MM.1S (cell line): ENCODE measurements around the gene MRPL45.

Experiments used
- DNase-seq: peaks from one replicate; pipeline ENCODE4 v3.0.0-alpha.2; 2015
- H2AFZ ChIP-seq: fragments of 300-600 bp; sonication (generic); 2 replicates; pipeline ENCODE4 v1.6.0; 2016; ENCODE audit warnings: antibody characterized with exemption, low read length
- H3F3A ChIP-seq: fragments of 300-600 bp; sonication (generic); 2 replicates; pipeline ENCODE4 v1.6.1; 2016; ENCODE audit warnings: mild to moderate bottlenecking, antibody characterized with exemption, low read length, moderate library complexity, mixed read lengths; ENCODE audit not compliant: insufficient read depth
- H3K27ac ChIP-seq: fragments of 300-600 bp; sonication (generic); 2 replicates; pipeline ENCODE4 v1.5.1; 2016; ENCODE audit warnings: mild to moderate bottlenecking, low read length
- H3K27me3 ChIP-seq: fragments of 300-600 bp; sonication (generic); replicated peaks from 2 replicates; pipeline ENCODE4 v1.6.0; 2016; ENCODE audit warnings: low read length; ENCODE audit not compliant: insufficient read depth
- H3K36me3 ChIP-seq: fragments of 300-600 bp; sonication (generic); replicated peaks from 2 replicates; pipeline ENCODE4 v1.6.1; 2016; ENCODE audit warnings: mild to moderate bottlenecking, low read length, mixed read lengths; ENCODE audit not compliant: insufficient read depth
- H3K4me1 ChIP-seq: fragments of 300-600 bp; sonication (generic); 2 replicates; pipeline ENCODE4 v1.6.1; 2016; ENCODE audit warnings: low read length, mixed read lengths
- H3K4me2 ChIP-seq: fragments of 300-600 bp; sonication (generic); 2 replicates; pipeline ENCODE4 v1.6.0; 2016; ENCODE audit warnings: low read depth, low read length
- H3K4me3 ChIP-seq: fragments of 300-600 bp; sonication (generic); 2 replicates; pipeline ENCODE4 v1.5.1; 2016; ENCODE audit warnings: low read length, mixed read lengths
- H3K79me2 ChIP-seq: fragments of 300-600 bp; sonication (generic); 2 replicates; pipeline ENCODE4 v1.6.1; 2016; ENCODE audit warnings: mixed run types, low read length, mixed read lengths
- H3K9ac ChIP-seq: fragments of 300-600 bp; sonication (generic); 2 replicates; pipeline ENCODE4 v1.6.1; 2016; ENCODE audit warnings: low read length, mixed read lengths
- H3K9me2 ChIP-seq: fragments of 300-600 bp; sonication (generic); replicated peaks from 2 replicates; pipeline ENCODE4 v1.6.1; 2016; ENCODE audit warnings: mild to moderate bottlenecking, low read length, mixed read lengths; ENCODE audit not compliant: insufficient read depth
- H3K9me3 ChIP-seq: fragments of 300-600 bp; sonication (generic); replicated peaks from 2 replicates; pipeline ENCODE4 v1.6.1; 2016; ENCODE audit warnings: mild to moderate bottlenecking, low read length, mixed read lengths; ENCODE audit not compliant: insufficient read depth
- H4K20me1 ChIP-seq: fragments of 300-600 bp; sonication (generic); 2 replicates; pipeline ENCODE4 v1.6.1; 2016; ENCODE audit warnings: mild to moderate bottlenecking, low read length, moderate library complexity, mixed read lengths; ENCODE audit not compliant: insufficient read depth
- CTCF ChIP-seq: fragments of 300-600 bp; sonication (generic); IDR thresholded peaks from 2 replicates; pipeline ENCODE4 v1.5.1; 2016; ENCODE audit warnings: antibody characterized with exemption, low read length, mixed read lengths
- EZH2 ChIP-seq: fragments of 300-600 bp; sonication (generic); optimal IDR thresholded peaks from 2 replicates; pipeline ENCODE3; 2017; ENCODE audit warnings: low read depth, mild to moderate bottlenecking, antibody characterized with exemption, low read length, mixed read lengths
- EZH2phosphoT487 ChIP-seq: fragments of 300-600 bp; sonication (generic); IDR thresholded peaks from 2 replicates; pipeline ENCODE4 v1.6.1; 2018; ENCODE audit warnings: antibody characterized with exemption, low read length

Gene MRPL45

GRCh38 chr17:38344420-38344745, 47.4 kb downstream of the MRPL45 start:
- H3F3A ChIP-seq: no peaks in the 10 kb centered on the region
- H3K4me3 ChIP-seq: no peak overlapping the region
- TF ChIP-seq EZH2phosphoT487: no peak
- TF ChIP-seq EZH2: no peak
- TF ChIP-seq CTCF: no peak
- DNase-seq: no peak
- no peaks in the 10 kb centered on the region for H3K9me2 ChIP-seq
- H3K9ac ChIP-seq: no peak overlapping the region
- no peaks in the 10 kb centered on the region for H4K20me1 ChIP-seq
- no peaks in the 10 kb centered on the region for H3K4me1 ChIP-seq
- H3K9me3 ChIP-seq: no peaks in the 10 kb centered on the region
- H3K27ac ChIP-seq: no peak overlapping the region
- no peak overlapping the region for H3K4me2 ChIP-seq
- H2AFZ ChIP-seq: no peak overlapping the region
- no peaks in the 10 kb centered on the region for H3K36me3 ChIP-seq
- no peaks in the 10 kb centered on the region for H3K27me3 ChIP-seq
- no peaks in the 10 kb centered on the region for H3K79me2 ChIP-seq

DNA sequence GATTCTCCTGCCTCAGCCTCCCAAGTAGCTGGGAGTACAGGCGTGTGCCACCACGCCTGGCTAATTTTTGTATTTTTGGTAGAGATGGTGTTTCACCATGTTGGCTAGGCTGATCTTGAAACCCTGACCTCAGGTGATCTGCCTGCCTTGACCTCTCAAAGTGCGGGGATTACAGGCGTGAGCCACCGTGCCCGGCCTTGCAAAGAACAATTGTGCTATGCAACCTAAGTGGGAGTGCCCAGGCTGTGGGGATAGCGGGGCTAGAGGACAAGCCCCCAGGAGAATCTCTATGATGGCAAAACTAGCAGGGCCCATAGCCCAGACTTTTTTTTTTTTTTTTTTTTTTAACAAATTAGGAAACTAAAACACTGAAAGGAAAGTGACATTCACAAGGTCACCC, 48.8 kb downstream of the MRPL45 start:
- Histone ChIP-seq H3K4me2 (no peak overlapping the region), H3K9me2 (no peaks in the 10 kb centered on the region), H2AFZ (no peak overlapping the region), H4K20me1 (no peaks in the 10 kb centered on the region), H3F3A (no peaks in the 10 kb centered on the region), H3K4me1 (no peaks in the 10 kb centered on the region), H3K9me3 (no peaks in the 10 kb centered on the region), H3K27me3 (no peaks in the 10 kb centered on the region), H3K9ac (no peak overlapping the region), H3K27ac (no peak overlapping the region), H3K4me3 (no peak overlapping the region), H3K36me3 (no peaks in the 10 kb centered on the region), H3K79me2 (no peaks in the 10 kb centered on the region)
- DNase-seq: no peak
- TF ChIP-seq EZH2phosphoT487 (no peak), EZH2 (no peak), CTCF (no peak)

GRCh38 chr17:38349097-38349730, 52.2 kb downstream of the MRPL45 start:
- Histone ChIP-seq H3F3A (no peaks in the 10 kb centered on the region), H3K36me3 (no peaks in the 10 kb centered on the region), H3K9me2 (no peaks in the 10 kb centered on the region), H2AFZ (no peak overlapping the region), H3K4me2 (no peak overlapping the region), H3K79me2 (no peaks in the 10 kb centered on the region), H4K20me1 (no peaks in the 10 kb centered on the region), H3K4me1 (peaks cover 4% of the 10 kb centered on the region; the same call in 1 of the 2 replicates), H3K9me3 (no peaks in the 10 kb centered on the region), H3K27me3 (no peaks in the 10 kb centered on the region), H3K9ac (no peak overlapping the region), H3K27ac (no peak overlapping the region), H3K4me3 (no peak overlapping the region)
- peak; percentile 82 for DNase-seq
- TF ChIP-seq EZH2phosphoT487 (no peak), CTCF (peak; percentile 88)
